ENCODE data around the gene TOP3A.

Gene TOP3A

DNA sequence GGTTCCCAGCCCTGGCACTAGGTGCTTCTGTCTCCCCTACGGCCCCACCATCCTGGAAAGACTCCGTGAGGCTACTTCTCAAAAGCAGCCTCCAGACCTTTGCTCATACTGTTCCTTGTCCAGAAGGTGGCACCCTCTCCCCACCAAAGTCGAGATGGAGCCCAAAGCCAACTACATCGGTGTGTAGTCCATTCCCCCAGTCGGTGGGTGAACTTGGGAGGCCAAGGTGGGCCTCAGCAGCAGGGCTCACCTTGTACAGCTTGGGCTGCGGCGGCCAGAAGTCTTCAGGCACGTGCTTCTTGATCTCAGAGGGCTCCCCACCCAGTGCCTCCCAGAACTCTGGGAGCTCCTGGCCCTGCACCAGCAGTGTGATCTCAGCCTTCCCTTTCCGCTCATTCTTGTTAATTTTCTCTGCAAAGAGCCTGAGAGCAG, 66.5 kb downstream of the TOP3A start:
- FAIRE-seq (no peak), DNase-seq (ENCODE audit: insufficient read length, low spot score) (peak; percentile 99)
- no peak for TF ChIP-seq POLR2A (IDR thresholded peaks at IDR 0.05; ENCODE audit: low read depth, low read length)

GRCh38 chr17:18247613-18248001, 67.2 kb downstream of the TOP3A start:
- TF ChIP-seq POLR2A (IDR thresholded peaks at IDR 0.05; ENCODE audit: low read depth, low read length) = no peak
- no peak for FAIRE-seq
- no peak for DNase-seq (ENCODE audit: insufficient read length, low spot score)

GRCh38 chr17:18246880-18247612, 67.7 kb downstream of the TOP3A start:
- peak; percentile 83 for DNase-seq (ENCODE audit: insufficient read length, low spot score)
- no peak for TF ChIP-seq POLR2A (IDR thresholded peaks at IDR 0.05; ENCODE audit: low read depth, low read length)
- no peak for FAIRE-seq

GRCh38 chr17:18246109-18246725, 68.6 kb downstream of the TOP3A start:
- TF ChIP-seq POLR2A (IDR thresholded peaks at IDR 0.05; ENCODE audit: low read depth, low read length) = no peak
- FAIRE-seq (no peak), DNase-seq (ENCODE audit: insufficient read length, low spot score) (no peak)

GRCh38 chr17:18245038-18245776, 69.6 kb downstream of the TOP3A start:
- DNase-seq (ENCODE audit: insufficient read length, low spot score) (no peak), FAIRE-seq (no peak)
- no peak for TF ChIP-seq POLR2A (IDR thresholded peaks at IDR 0.05; ENCODE audit: low read depth, low read length)

GRCh38 chr17:18241229-18241871, 73.4 kb downstream of the TOP3A start:
- DNase-seq (ENCODE audit: insufficient read length, low spot score) (no peak), FAIRE-seq (no peak)
- TF ChIP-seq POLR2A (IDR thresholded peaks at IDR 0.05; ENCODE audit: low read depth, low read length) = no peak

DNA sequence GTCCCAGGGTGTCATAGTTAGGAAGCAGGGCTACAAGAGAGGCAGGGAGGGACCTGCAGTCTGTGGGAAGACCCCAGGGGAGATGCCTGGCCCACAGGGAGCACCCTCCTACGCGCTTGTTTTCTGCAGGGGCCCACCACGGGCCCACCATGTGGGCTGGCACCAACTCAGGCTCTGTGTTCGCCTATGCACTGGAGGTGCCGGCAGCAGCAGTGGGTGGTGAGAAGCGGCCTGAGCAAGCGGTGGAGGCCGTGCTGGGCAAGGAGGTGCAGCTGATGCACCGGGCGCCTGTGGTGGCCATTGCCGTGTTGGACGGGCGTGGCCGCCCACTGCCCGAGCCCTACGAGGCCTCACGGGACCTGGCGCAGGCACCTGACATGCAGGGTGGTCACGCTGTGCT, 74.3 kb downstream of the TOP3A start:
- FAIRE-seq (no peak), DNase-seq (ENCODE audit: insufficient read length, low spot score) (no peak)
- TF ChIP-seq POLR2A (IDR thresholded peaks at IDR 0.05; ENCODE audit: low read depth, low read length) = no peak

GRCh38 chr17:18238299-18238698, 76.5 kb downstream of the TOP3A start:
- TF ChIP-seq POLR2A (IDR thresholded peaks at IDR 0.05; ENCODE audit: low read depth, low read length) = no peak
- DNase-seq (ENCODE audit: insufficient read length, low spot score) (no peak), FAIRE-seq (no peak)

DNA sequence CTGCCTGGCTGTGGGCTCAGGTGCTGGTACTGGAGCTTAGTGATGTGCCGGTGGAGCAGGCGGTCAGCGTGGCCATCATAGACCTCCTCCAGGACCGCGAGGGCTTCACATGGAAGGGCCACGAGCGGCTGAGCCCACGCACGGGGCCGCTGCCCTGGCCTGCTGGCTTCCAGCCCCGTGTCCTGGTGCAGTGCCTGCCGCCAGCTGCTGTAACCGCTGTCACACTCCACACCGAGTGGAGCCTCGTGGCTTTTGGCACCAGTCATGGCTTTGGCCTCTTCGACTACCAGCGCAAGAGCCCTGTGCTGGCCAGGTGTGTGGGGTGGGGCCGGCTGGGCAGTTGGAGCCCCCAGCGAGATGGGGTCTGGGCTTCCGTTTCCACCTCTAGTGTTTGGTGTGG, 77.3 kb downstream of the TOP3A start:
- TF ChIP-seq POLR2A (IDR thresholded peaks at IDR 0.05; ENCODE audit: low read depth, low read length) = no peak
- FAIRE-seq = no peak
- no peak for DNase-seq (ENCODE audit: insufficient read length, low spot score)

DNA sequence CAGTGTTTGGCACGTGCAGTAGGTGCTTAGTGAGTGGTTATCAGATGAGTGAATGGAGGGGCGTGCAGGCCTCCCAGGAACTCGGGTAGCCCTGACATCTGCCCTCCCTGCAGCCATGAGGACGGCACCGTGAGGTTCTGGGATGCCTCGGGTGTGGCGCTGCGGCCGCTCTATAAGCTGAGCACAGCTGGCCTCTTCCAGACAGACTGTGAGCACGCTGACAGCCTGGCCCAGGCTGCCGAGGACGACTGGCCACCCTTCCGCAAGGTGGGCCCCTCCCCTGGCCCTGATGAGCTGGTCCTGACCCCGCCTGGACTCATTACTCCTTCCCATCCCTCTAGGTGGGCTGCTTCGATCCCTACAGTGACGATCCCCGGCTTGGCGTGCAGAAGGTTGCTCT, 78.3 kb downstream of the TOP3A start:
- no peak for DNase-seq (ENCODE audit: insufficient read length, low spot score)
- no peak for FAIRE-seq
- no peak for TF ChIP-seq POLR2A (IDR thresholded peaks at IDR 0.05; ENCODE audit: low read depth, low read length)

DNA sequence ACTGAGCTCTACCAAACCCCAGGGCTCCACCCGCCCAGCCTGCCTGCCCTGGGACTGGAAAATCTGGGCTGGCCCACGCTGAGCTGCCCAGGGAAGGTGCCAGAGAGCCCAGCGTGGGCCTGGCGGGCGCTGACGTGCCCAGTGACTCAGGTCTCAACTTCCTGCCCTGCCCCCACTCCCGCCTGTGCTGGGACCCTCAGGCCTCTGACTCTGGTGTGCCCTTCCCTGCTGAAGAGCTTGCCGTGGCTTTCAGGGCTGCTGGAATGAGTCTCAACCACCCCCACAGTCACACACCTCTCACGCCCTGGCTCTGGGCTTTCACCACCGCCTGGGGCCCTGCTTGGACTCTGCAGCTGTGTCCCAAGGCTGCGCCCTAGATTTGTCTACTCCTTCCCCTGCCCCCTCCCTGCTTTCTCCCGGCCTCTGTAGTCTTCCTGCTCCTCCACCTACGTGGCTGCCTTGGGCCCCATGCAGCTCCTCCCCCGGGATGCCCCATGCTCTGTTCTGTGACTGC, 79.0 kb downstream of the TOP3A start:
- TF ChIP-seq POLR2A (IDR thresholded peaks at IDR 0.05; ENCODE audit: low read depth, low read length) = peak; percentile 38; the same call in 1 of the 2 replicates
- FAIRE-seq (no peak), DNase-seq (ENCODE audit: insufficient read length, low spot score) (peak; percentile 98)

- DNase-seq (ENCODE audit: insufficient read length, low spot score) = no peak
- FAIRE-seq = no peak
- no peak for TF ChIP-seq POLR2A (IDR thresholded peaks at IDR 0.05; ENCODE audit: low read depth, low read length)
Observed at GRCh38 chr17:18234853-18235380, 79.9 kb downstream of the TOP3A start.

DNA sequence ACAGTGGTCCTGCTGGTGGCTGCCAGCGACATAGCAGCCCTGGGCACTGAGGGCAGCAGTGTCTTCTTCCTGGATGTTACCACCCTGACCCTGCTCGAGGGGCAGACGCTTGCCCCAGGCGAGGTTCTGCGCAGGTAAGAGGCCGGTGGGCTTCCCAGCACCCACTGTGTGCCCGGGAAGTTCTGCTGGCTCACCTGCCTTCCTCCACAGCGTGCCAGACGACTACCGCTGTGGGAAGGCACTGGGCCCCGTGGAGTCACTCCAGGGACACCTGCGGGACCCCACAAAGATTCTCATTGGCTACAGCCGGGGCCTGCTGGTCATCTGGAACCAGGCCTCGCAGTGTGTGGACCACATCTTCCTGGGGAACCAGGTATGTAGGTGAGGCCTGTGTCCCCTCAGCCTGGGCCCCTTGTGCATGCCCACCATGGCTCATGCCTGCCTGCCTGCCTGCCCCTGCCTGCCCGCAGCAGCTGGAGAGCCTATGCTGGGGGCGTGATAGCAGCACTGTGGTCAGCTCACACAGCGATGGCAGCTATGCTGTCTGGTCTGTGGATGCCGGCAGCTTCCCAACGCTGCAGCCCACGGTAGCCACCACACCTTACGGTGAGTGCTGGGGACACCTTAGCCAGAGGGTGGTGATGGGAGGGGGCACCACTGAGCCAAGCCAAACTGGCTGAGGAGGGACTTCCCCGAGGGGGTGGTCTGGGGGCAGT, 80.8 kb downstream of the TOP3A start:
- no peak for TF ChIP-seq POLR2A (IDR thresholded peaks at IDR 0.05; ENCODE audit: low read depth, low read length)
- FAIRE-seq (no peak), DNase-seq (ENCODE audit: insufficient read length, low spot score) (no peak)
